CD4-positive, alpha-beta T cell (primary cell): Measurements from ENCODE around the gene ADGRD2. TPM values are rescaled to one million over a fixed set of nuclear protein-coding genes. Genes with fewer than 3 reads are reported as not detected.

Source experiments
- ATAC-seq: fragments of 200-7000 bp; cut with Tn5 transposase; one replicate; pipeline ENCODE4 v1.10.0; 2022; ENCODE audit warnings: mild to moderate bottlenecking; ENCODE audit not compliant: poor library complexity
- CTCF ChIA-PET: fragments of 350-600 bp; sonication (Branson Sonifier 250); formaldehyde crosslinking; loops from one replicate; lab custom pipeline; 2021; ENCODE audit warnings: antibody characterized with exemption, inconsistent platforms; lab: Charles Lee
- POLR2A ChIA-PET: fragments of 350-600 bp; sonication (Branson Sonifier 250); formaldehyde crosslinking; loops from one replicate; lab custom pipeline; 2021; ENCODE audit warnings: antibody characterized with exemption, inconsistent platforms; lab: Charles Lee
- DNase-seq, 14 experiments: peaks; one replicate each; pipeline ENCODE4 v3.0.0-alpha.2; 2013 to 2020; ENCODE audit warnings: mixed read lengths in 2 of 14
- H3K27ac ChIP-seq, 2 donors: one replicate each; pipeline versions ENCODE4 v1.5.1 to v1.7.0; 2013; ENCODE audit warnings: low read length in 2 of 2, low read depth in 1 of 2, mild to moderate bottlenecking in 1 of 2
- H3K27me3 ChIP-seq, 2 experiments: 1 replicate in 1 of 2; 2 replicates in 1 of 2; pipeline versions ENCODE4 v1.6.1 to v1.7.0; 2013; ENCODE audit warnings: low read length in 2 of 2, control low read depth in 1 of 2, mild to moderate bottlenecking in 1 of 2, moderate library complexity in 1 of 2; ENCODE audit not compliant: insufficient read depth in 2 of 2, control insufficient read depth in 1 of 2
- H3K36me3 ChIP-seq: one replicate; pipeline ENCODE4 v1.6.1; 2013; ENCODE audit warnings: low read length, control low read depth; ENCODE audit not compliant: insufficient read depth
- H3K4me1 ChIP-seq: one replicate; pipeline ENCODE4 v1.6.1; 2013; ENCODE audit warnings: low read length, control low read depth; ENCODE audit not compliant: insufficient read depth
- H3K4me3 ChIP-seq: one replicate; pipeline ENCODE4 v1.5.1; 2013; ENCODE audit warnings: mild to moderate bottlenecking, low read length, moderate library complexity
- H3K9me3 ChIP-seq, 2 experiments: 1 replicate in 1 of 2; 2 replicates in 1 of 2; pipeline versions ENCODE4 v1.6.1 to v1.7.0; 2013; ENCODE audit warnings: low read length in 2 of 2, mild to moderate bottlenecking in 2 of 2, control low read depth in 1 of 2, moderate library complexity in 1 of 2; ENCODE audit not compliant: control insufficient read depth in 1 of 2, insufficient read depth in 1 of 2
- H3K27ac Mint-ChIP-seq: one replicate; pipeline ENCODE4 v1.8.0; 2020; ENCODE audit warnings: mixed read lengths
- H3K27me3 Mint-ChIP-seq: one replicate; pipeline ENCODE4 v1.8.0; 2021; ENCODE audit warnings: mixed read lengths
- H3K36me3 Mint-ChIP-seq: one replicate; pipeline ENCODE4 v1.8.0; 2021; ENCODE audit warnings: low read depth, mixed read lengths
- H3K4me1 Mint-ChIP-seq: one replicate; pipeline ENCODE4 v1.8.0; 2021; ENCODE audit warnings: low read depth, mixed read lengths
- H3K4me3 Mint-ChIP-seq: one replicate; pipeline ENCODE4 v1.8.0; 2020; ENCODE audit warnings: mild to moderate bottlenecking, mixed read lengths
- H3K9me3 Mint-ChIP-seq: one replicate; pipeline ENCODE4 v1.8.0; 2020; ENCODE audit warnings: mixed read lengths
- CTCF ChIP-seq: fragments of 200-600 bp; IDR thresholded peaks from one replicate; pipeline ENCODE4 v1.8.0; 2022; ENCODE audit warnings: antibody characterized with exemption, mild to moderate bottlenecking
- intact Hi-C, 2 experiments: fragments of 100-400 bp; cut with DNase I in 1 of 2; cut with micrococcal nuclease in 1 of 2; formaldehyde crosslinking; loops; one replicate each; pipeline versions ENCODE4 v1.15.1 to v1.9.0; 2023 to 2025; cut with DNase I, micrococcal nuclease
- total RNA-seq, 174 experiments: library from RNA in 2 of 174; stranded (reverse) in 2 of 174; gene quantifications; one replicate each; pipeline ENCODE4 v1.2.3 and lab custom pipeline; 2021 to 2026

Gene ADGRD2
- total RNA-seq, 2 experiments from 2014 or later = not detected

- H3K36me3 Mint-ChIP-seq = no peaks in the 10 kb centered on the region
- CTCF ChIA-PET = no interaction called here
- no peaks in the 10 kb centered on the region for H3K4me1 Mint-ChIP-seq
- H3K27ac ChIP-seq = no peak overlapping the region
- POLR2A ChIA-PET = no interaction called here
- no peaks in the 10 kb centered on the region for H3K36me3 ChIP-seq
- H3K27me3 Mint-ChIP-seq = peaks cover 17% of the 10 kb centered on the region
- no peak overlapping the region for H3K27ac Mint-ChIP-seq
- no peak for DNase-seq
- no peaks in the 10 kb centered on the region for H3K9me3 Mint-ChIP-seq
- intact Hi-C loops = no loop called here
- no peak for TF ChIP-seq CTCF
- no peak overlapping the region for H3K4me3 ChIP-seq
- ATAC-seq = no peak
- peaks cover 0 to 10% of the 10 kb centered on the region in 2 experiments for H3K27me3 ChIP-seq
- H3K4me3 Mint-ChIP-seq = no peak overlapping the region
- no peaks in the 10 kb centered on the region for H3K4me1 ChIP-seq
- H3K9me3 ChIP-seq = peaks cover 0 to 11% of the 10 kb centered on the region in 2 experiments
Observed at GRCh38 chr9:124482431-124483031, 32.3 kb downstream of the ADGRD2 start.

- Mint-ChIP-seq H3K4me1 (no peaks in the 10 kb centered on the region), H3K4me3 (no peak overlapping the region), H3K27me3 (peaks cover 18% of the 10 kb centered on the region), H3K27ac (no peak overlapping the region), H3K36me3 (no peaks in the 10 kb centered on the region), H3K9me3 (no peaks in the 10 kb centered on the region)
- POLR2A ChIA-PET = no interaction called here
- Histone ChIP-seq H3K9me3 (peaks cover 0 to 8% of the 10 kb centered on the region in 2 experiments), H3K27ac (no peak overlapping the region), H3K4me1 (no peaks in the 10 kb centered on the region), H3K36me3 (no peaks in the 10 kb centered on the region), H3K4me3 (no peak overlapping the region), H3K27me3 (peaks cover 0 to 7% of the 10 kb centered on the region in 2 experiments)
- DNase-seq = no peak
- intact Hi-C loops = no loop called here
- TF ChIP-seq CTCF = no peak
- CTCF ChIA-PET = no interaction called here
- ATAC-seq = no peak
Observed at GRCh38 chr9:124483481-124483880, 33.2 kb downstream of the ADGRD2 start.

GRCh38 chr9:124485201-124485600, 35.0 kb downstream of the ADGRD2 start:
- Histone ChIP-seq H3K4me3 (no peak overlapping the region), H3K27me3 (peaks cover 0 to 4% of the 10 kb centered on the region in 2 experiments), H3K36me3 (no peaks in the 10 kb centered on the region), H3K4me1 (no peaks in the 10 kb centered on the region), H3K27ac (no peak overlapping the region), H3K9me3 (peaks cover 0 to 4% of the 10 kb centered on the region in 2 experiments)
- Mint-ChIP-seq H3K4me3 (no peak overlapping the region), H3K36me3 (no peaks in the 10 kb centered on the region), H3K27me3 (peaks cover 8% of the 10 kb centered on the region), H3K9me3 (no peaks in the 10 kb centered on the region), H3K4me1 (no peaks in the 10 kb centered on the region), H3K27ac (no peak overlapping the region)
- ChIA-PET POLR2A (no interaction called here), CTCF (no interaction called here)
- DNase-seq (no peak), ATAC-seq (no peak)
- no peak for TF ChIP-seq CTCF
- intact Hi-C loops = no loop called here
